Activated CD4-positive, alpha-beta T cell treated with anti-CD3 and anti-CD28 coated beads, Interleukin-2, amount 50 U/mL, for 24 hours (primary cell): ENCODE measurements around the gene PILRB.

Experiments used
- DNase-seq, 2 donors: peaks; one replicate each; pipeline ENCODE4 v3.0.0-alpha.2; 2020; ENCODE audit warnings: low read depth in 1 of 2, low spot score in 1 of 2

The PILRB gene

DNA sequence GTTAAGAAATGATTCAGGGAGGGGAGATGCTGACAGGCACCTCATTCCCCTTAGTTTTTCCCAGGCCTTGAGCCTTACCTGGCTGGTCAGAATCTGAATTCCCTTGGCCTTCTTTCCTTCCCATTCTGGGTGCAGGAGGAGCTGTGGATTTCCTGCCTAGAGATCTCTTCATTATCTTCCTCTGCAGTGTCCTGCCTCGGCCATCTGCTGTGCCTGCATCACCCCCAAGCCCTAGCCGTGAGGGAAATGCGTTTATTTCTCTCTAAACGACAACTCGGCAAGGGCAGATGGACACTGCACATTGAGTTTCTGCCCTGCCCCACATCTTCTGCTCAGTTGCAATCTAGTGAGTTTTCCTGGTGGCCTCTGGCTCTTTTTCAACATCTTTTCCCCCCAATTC is 43.9 kb downstream of the PILRB start:
- no peak for DNase-seq

DNA sequence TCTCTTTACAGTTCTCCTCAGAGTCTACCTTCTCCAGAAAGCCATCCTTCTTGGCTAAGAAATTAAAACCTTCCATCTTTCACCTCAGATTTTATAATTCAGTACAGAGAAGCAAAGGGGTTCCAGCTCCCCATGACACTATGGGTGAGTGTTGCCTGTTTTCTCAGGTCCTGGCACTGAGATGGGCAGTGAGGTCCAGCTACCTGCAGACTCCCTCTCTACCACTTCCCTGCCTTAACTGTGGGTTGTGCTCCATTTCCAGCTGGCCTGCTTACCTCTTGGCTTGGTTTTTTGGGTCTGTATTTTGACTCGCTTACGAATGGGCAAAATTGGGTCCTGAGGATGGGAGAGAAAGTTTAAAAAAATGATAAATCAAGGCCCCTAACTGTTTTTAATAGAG is 44.3 kb downstream of the PILRB start:
- DNase-seq = no peak

DNA sequence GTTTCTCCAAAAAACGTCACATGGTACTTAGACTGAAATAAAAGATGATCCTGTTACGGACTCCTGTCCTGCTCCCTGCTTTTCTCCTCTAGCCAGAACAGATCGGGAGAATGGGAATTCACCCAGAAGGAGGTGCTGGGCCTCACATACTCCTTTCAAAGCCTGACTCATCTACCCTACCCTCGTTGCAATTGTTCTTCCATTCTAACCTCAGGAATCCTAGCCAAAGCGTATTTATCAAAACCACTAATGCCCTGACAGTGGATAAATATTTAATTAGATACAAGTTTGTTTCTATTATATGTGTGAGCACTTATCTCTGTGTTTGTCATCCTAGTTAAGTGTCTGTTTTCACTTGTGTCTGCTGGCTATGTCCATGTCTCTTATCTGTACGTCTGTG is 48.9 kb downstream of the PILRB start:
- no peak for DNase-seq

DNA sequence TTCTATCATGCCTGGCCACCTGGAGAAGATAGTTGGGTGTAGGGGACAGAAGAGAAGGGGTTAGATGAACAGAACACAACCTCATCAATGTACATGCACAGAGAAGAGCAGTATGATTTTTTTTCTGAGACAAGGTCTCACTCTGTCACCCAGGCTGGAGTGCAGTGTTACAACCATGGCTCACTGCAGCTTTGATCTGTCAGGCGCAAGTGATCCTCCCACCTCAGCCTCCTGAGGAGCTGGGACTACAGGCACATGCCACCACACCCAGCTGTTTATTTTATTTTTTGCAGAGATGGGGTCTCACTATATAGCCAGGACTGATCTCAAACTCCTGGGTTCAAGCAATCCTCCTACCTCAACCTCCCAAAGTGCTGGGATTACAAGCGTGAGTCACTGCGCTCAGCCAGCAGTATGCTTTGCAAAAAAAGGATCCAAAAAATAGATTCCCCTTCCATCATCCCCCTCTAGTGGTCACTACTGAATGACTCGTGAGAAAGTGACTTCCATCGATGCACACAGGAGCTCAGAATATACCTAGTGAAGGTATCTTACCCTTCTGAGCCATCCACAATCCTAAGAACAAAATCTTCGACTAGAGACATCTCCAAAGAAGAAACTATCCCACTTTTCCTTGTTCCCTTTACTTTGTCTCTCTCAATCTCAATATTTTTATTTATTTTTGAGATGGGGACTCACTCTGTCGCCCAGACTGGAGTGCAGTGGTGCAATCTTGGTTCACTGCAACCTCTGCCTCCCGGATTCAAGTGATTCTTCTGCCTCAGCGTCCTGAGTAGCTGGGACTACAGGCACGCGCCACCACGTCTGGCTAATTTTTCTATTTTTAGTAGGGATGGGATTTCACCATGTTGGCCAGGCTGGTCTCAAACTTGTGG is 49.6 kb downstream of the PILRB start:
- DNase-seq = peak in 1 of 2 donors; percentile 66

DNA sequence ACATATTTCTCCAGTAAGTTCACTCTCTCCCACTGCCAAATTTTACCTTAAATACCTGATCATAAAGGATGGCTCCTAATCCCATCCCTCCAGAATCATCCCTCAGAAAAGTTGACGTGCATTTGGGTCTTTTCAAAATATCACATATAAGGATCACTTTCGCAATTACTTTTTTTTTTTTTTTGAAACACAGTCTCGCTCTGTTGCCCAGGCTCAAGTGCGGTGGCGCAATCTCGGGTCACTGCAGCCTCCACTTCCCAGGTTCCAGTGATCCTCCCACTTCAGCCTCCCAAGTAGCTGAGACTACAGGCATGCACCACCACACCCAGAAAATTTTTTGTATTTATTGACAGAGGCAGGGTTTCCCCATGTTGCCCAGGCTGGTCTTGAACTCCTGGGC is 53.2 kb downstream of the PILRB start:
- no peak for DNase-seq

DNA sequence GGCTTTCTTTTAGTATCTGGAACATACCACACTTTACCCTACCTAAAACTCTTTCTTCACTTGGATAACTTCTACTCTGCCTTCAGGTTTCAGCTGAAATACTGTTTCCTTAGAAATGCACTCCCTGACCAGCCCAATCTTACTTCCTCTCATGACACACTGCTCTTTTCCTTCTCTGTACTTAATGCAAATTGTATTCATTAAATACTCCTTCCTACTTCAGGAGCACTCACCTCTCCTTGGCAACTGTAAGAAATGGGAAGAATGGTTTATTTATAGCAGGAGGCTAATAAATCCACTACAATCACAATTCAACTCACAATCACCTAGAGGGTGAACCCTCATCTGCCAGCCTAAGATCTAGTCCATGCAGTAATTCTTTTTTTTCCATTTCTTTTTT is 55.4 kb downstream of the PILRB start:
- no peak for DNase-seq

DNA sequence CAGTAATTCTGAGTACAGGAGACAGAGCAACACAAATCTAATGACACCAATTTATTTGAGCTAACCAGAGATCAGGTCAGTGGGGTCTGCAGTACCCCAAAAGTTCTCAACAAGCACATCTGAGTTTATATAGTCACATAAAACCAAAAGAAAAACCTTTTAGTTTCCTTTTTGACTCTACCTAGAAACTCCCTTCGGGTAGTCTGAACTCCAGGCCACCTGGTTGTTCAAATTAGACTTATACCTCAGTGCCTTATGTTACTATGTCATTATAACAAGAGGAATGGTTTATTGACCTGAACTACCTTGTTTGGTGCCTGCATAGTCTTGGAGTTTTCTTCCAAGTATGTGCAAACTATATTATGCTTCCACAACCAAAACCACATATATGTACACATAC is 56.0 kb downstream of the PILRB start:
- DNase-seq = no peak

DNA sequence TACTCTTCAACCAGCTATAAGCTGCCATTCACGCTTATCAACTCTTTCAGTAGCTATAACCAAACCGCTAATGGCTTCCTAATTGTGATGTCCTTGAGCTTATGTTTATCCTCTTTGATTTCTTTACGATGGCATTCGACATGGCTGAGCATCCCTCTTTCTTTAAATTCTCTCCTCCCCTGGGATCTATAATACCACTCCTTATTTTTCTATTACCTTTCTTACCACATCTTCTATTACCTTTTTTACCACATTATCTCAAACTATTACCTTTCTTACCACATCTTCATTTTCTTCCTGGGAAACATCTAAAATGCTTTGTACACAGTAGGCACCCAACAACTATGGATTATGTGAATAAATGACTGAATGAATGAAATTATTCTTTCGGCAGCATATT is 57.5 kb downstream of the PILRB start:
- DNase-seq = no peak
